Natural killer cell (primary cell): ENCODE measurements around the gene ARID4A. TPM values are rescaled to one million over a fixed set of nuclear protein-coding genes. Genes with fewer than 3 reads are reported as not detected.

ENCODE experiments used
- ATAC-seq, 3 donors: fragments of 150-1000 bp in 2 of 3; fragments of 200-7000 bp in 1 of 3; cut with Tn5 transposase; 1 replicate in 1 of 3; 2 replicates in 2 of 3; pipeline ENCODE4 v1.10.0; 2021; ENCODE audit warnings: mild to moderate bottlenecking in 2 of 3, moderate library complexity in 2 of 3
- DNase-seq, 2 donors: peaks; one replicate each; pipeline versions ENCODE4 v3.0.0 to v3.0.0-alpha.2; 2013 to 2021; ENCODE audit warnings: mixed read lengths in 1 of 2
- H3K27ac ChIP-seq: one replicate; pipeline ENCODE4 v1.5.1; 2013; ENCODE audit warnings: mild to moderate bottlenecking, low read length
- H3K27me3 ChIP-seq: one replicate; pipeline ENCODE4 v1.6.1; 2013; ENCODE audit warnings: low read length; ENCODE audit not compliant: control insufficient read depth, insufficient read depth
- H3K36me3 ChIP-seq: one replicate; pipeline ENCODE4 v1.6.1; 2013; ENCODE audit warnings: low read length; ENCODE audit not compliant: control insufficient read depth, insufficient read depth
- H3K4me1 ChIP-seq: one replicate; pipeline ENCODE4 v1.6.1; 2013; ENCODE audit warnings: low read length; ENCODE audit not compliant: control insufficient read depth, insufficient read depth
- H3K4me3 ChIP-seq: one replicate; pipeline ENCODE4 v1.5.1; 2013; ENCODE audit warnings: low read length
- H3K9me3 ChIP-seq: one replicate; pipeline ENCODE4 v1.6.1; 2013; ENCODE audit warnings: low read length; ENCODE audit not compliant: control insufficient read depth, insufficient read depth
- H3K27ac Mint-ChIP-seq, 2 donors: one replicate each; pipeline ENCODE4 v1.8.0; 2022; ENCODE audit warnings: mild to moderate bottlenecking in 2 of 2, mixed read lengths in 2 of 2, moderate library complexity in 1 of 2
- H3K27me3 Mint-ChIP-seq, 2 donors: one replicate each; pipeline ENCODE4 v1.8.0; 2022; ENCODE audit warnings: low read depth in 2 of 2, mixed read lengths in 2 of 2
- H3K36me3 Mint-ChIP-seq: one replicate; pipeline ENCODE4 v1.8.0; 2022; ENCODE audit warnings: mixed read lengths
- H3K4me1 Mint-ChIP-seq, 2 donors: one replicate each; pipeline ENCODE4 v1.8.0; 2022; ENCODE audit warnings: mixed read lengths in 2 of 2
- H3K4me3 Mint-ChIP-seq: one replicate; pipeline ENCODE4 v1.8.0; 2022; ENCODE audit warnings: mild to moderate bottlenecking, moderate library complexity, mixed read lengths
- H3K9me3 Mint-ChIP-seq, 2 donors: one replicate each; pipeline ENCODE4 v1.8.0; 2022; ENCODE audit warnings: mixed read lengths in 2 of 2
- WGBS: methylation state at CpG from one replicate; pipeline ENCODE4 v1.1.7; 2013; ENCODE audit warnings: missing lambda C conversion rate; ENCODE audit not compliant: insufficient coverage; 5-methylcytosine and 5-hydroxymethylcytosine counted together
- intact Hi-C: fragments of 100-400 bp; cut with micrococcal nuclease; formaldehyde crosslinking; loops from one replicate; pipeline ENCODE4 v1.14.2; 2022
- total RNA-seq, 4 donors: library from RNA; stranded (reverse); fragments of 120-200 nt in 1 of 4; gene quantifications; one replicate each; pipeline versions ENCODE4 v1.2.3 to v1.2.4, GENCODE V29; 2013 to 2022
- TF ChIP-seq, protein P1 (sequence below): fragments of 200-600 bp; IDR thresholded peaks from one replicate; pipeline ENCODE4 v1.8.0; 2022; ENCODE audit warnings: antibody characterized with exemption

The ARID4A gene
- total RNA-seq, 3 donors from 2014 or later (not counting 1 experiment from before 2014, with no cell fraction given), result 89.3 to 113 (median 90.1) TPM

- H3K4me3 ChIP-seq, result no peak overlapping the region
- no peak overlapping the region for H3K4me3 Mint-ChIP-seq
- no peaks in the 10 kb centered on the region for H3K27me3 Mint-ChIP-seq
- peaks cover 35% of the 10 kb centered on the region for H3K36me3 Mint-ChIP-seq
- H3K4me1 ChIP-seq, result no peaks in the 10 kb centered on the region
- H3K4me1 Mint-ChIP-seq, result no peaks in the 10 kb centered on the region
- no peak overlapping the region for H3K27ac Mint-ChIP-seq
- WGBS, result 67% methylated on average over 1 of the region's 3 CpGs
- intact Hi-C loops, result no loop called here
- no peak overlapping the region for H3K27ac ChIP-seq
- peak in 1 of 2 donors; percentile 61 for DNase-seq
- no peaks in the 10 kb centered on the region for H3K9me3 ChIP-seq
- peaks cover 68% of the 10 kb centered on the region for H3K36me3 ChIP-seq
- no peaks in the 10 kb centered on the region for H3K9me3 Mint-ChIP-seq
- peak in 2 of 3 donors; percentile 46 to 56 for ATAC-seq
- no peaks in the 10 kb centered on the region for H3K27me3 ChIP-seq
- TF ChIP-seq, protein P1, sequence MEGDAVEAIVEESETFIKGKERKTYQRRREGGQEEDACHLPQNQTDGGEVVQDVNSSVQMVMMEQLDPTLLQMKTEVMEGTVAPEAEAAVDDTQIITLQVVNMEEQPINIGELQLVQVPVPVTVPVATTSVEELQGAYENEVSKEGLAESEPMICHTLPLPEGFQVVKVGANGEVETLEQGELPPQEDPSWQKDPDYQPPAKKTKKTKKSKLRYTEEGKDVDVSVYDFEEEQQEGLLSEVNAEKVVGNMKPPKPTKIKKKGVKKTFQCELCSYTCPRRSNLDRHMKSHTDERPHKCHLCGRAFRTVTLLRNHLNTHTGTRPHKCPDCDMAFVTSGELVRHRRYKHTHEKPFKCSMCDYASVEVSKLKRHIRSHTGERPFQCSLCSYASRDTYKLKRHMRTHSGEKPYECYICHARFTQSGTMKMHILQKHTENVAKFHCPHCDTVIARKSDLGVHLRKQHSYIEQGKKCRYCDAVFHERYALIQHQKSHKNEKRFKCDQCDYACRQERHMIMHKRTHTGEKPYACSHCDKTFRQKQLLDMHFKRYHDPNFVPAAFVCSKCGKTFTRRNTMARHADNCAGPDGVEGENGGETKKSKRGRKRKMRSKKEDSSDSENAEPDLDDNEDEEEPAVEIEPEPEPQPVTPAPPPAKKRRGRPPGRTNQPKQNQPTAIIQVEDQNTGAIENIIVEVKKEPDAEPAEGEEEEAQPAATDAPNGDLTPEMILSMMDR, result no peak
Measured at GRCh38 chr14:58362798-58363412, 64.5 kb downstream of the ARID4A start.

DNA sequence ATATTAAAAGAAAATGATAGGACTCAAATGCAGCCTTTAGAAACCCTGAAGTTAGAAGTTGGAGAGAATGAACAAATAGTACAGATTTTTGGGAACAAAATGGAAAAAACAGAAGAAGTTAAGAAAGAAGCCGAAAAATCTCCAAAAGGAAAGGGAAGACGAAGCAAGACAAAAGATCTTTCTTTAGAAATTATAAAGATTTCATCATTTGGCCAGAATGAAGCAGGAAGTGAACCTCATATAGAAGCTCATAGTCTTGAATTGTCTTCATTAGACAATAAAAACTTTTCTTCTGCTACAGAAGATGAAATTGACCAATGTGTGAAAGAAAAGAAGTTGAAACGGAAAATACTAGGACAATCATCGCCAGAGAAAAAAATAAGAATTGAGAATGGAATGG lies 66.0 kb downstream of the ARID4A start:
- H3K36me3 Mint-ChIP-seq, result peaks cover 42% of the 10 kb centered on the region

GRCh38 chr14:58367296-58367695 lies 68.9 kb downstream of the ARID4A start:
- H3K27ac Mint-ChIP-seq, result peak overlapping the region in 1 of 2 donors; percentile 43
- 100% methylated on average over 2 of the region's 3 CpGs for WGBS
- no peaks in the 10 kb centered on the region for H3K27me3 ChIP-seq
- H3K27ac ChIP-seq, result no peak overlapping the region
- intact Hi-C loops, result no loop called here
- no peak overlapping the region for H3K4me3 Mint-ChIP-seq
- no peak for DNase-seq
- H3K36me3 ChIP-seq, result peaks cover 78% of the 10 kb centered on the region
- no peak for ATAC-seq
- H3K36me3 Mint-ChIP-seq, result peaks cover 41% of the 10 kb centered on the region
- no peaks in the 10 kb centered on the region for H3K9me3 Mint-ChIP-seq
- H3K9me3 ChIP-seq, result no peaks in the 10 kb centered on the region
- H3K27me3 Mint-ChIP-seq, result no peaks in the 10 kb centered on the region
- no peaks in the 10 kb centered on the region for H3K4me1 Mint-ChIP-seq
- TF ChIP-seq, protein P1, result no peak
- no peak overlapping the region for H3K4me3 ChIP-seq
- H3K4me1 ChIP-seq, result no peaks in the 10 kb centered on the region

More for the DNA sequence above, 66.0 kb downstream of the ARID4A start:
- Histone ChIP-seq H3K36me3 (peaks cover 76% of the 10 kb centered on the region), H3K4me1 (no peaks in the 10 kb centered on the region), H3K4me3 (no peak overlapping the region), H3K9me3 (no peaks in the 10 kb centered on the region), H3K27ac (no peak overlapping the region), H3K27me3 (no peaks in the 10 kb centered on the region)
- no peaks in the 10 kb centered on the region for H3K27me3 Mint-ChIP-seq
- no peaks in the 10 kb centered on the region for H3K9me3 Mint-ChIP-seq
- intact Hi-C loops, result loop anchor here (2.0 kb wide), 1 partner anchor 256 kb away; no protein-coding TSS in a partner anchor
- ATAC-seq (no peak), DNase-seq (no peak)
- H3K4me1 Mint-ChIP-seq, result no peaks in the 10 kb centered on the region
- 76% methylated on average over 4 of the region's 4 CpGs for WGBS
- TF ChIP-seq, protein P1, result no peak
- peak overlapping the region in 1 of 2 donors; percentile 33 for H3K27ac Mint-ChIP-seq
- H3K4me3 Mint-ChIP-seq, result no peak overlapping the region

DNA sequence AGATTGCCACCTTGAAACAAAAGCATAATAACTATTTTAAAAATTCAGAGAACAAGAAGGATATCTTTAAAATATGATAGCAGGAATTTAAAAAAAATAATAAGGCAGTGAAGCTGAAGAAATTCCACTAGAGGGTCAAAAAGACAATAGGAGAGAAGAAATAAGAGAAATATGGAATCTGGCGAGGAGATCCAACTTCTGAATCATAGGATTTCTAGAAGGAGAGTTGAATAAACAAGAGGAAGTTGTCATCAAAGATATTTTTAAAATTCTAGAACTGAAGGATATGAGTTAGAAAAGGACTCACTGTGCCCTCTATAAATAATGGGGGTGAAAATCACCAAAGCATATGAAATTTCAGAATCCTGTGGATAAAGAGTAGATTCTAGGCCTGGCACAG lies 70.6 kb downstream of the ARID4A start:
- H3K27me3 Mint-ChIP-seq, result no peaks in the 10 kb centered on the region
- no peaks in the 10 kb centered on the region for H3K4me1 Mint-ChIP-seq
- intact Hi-C loops, result no loop called here
- H3K4me3 Mint-ChIP-seq, result no peak overlapping the region
- Histone ChIP-seq H3K4me3 (no peak overlapping the region), H3K4me1 (no peaks in the 10 kb centered on the region), H3K27ac (no peak overlapping the region), H3K9me3 (no peaks in the 10 kb centered on the region), H3K36me3 (peaks cover 91% of the 10 kb centered on the region), H3K27me3 (no peaks in the 10 kb centered on the region)
- no peaks in the 10 kb centered on the region for H3K9me3 Mint-ChIP-seq
- ATAC-seq, result no peak
- WGBS, result 90% methylated on average over 1 of the region's 1 CpG
- DNase-seq, result no peak
- H3K36me3 Mint-ChIP-seq, result peaks cover 41% of the 10 kb centered on the region
- TF ChIP-seq, protein P1, result no peak
- H3K27ac Mint-ChIP-seq, result peak overlapping the region in 1 of 2 donors; percentile 2
